ENCODE data around the gene KRTAP5-5.

- TF ChIP-seq CTCF (IDR thresholded peaks at IDR 0.05; ENCODE audit: borderline replicate concordance, extremely low read depth, low read length, poor library complexity, severe bottlenecking) (no peak), EZH2 (IDR thresholded peaks at IDR 0.05; ENCODE audit: borderline replicate concordance, low read depth, low read length, severe bottlenecking) (no peak)
Measured at GRCh38 chr11:1592628-1593027, 36.9 kb upstream of the KRTAP5-5 start.
